Activated CD8-positive, alpha-beta T cell treated with anti-CD3 and anti-CD28 coated beads for 36 hours (primary cell): ENCODE results near the gene ITGB5. TPM values are rescaled to one million over a fixed set of nuclear protein-coding genes. Genes with fewer than 3 reads are reported as not detected.

Experiments used
- ATAC-seq: fragments of 200-7000 bp; cut with Tn5 transposase; one replicate; pipeline ENCODE4 v1.10.0; 2021; ENCODE audit warnings: mild to moderate bottlenecking, moderate library complexity
- CTCF ChIA-PET: fragments of 350-600 bp; sonication (Branson Sonifier 250); formaldehyde crosslinking; loops from one replicate; lab custom pipeline; 2021; ENCODE audit warnings: antibody characterized with exemption; lab: Charles Lee
- POLR2A ChIA-PET: fragments of 350-600 bp; sonication (Branson Sonifier 250); formaldehyde crosslinking; loops from one replicate; lab custom pipeline; 2021; ENCODE audit warnings: antibody characterized with exemption; lab: Charles Lee
- DNase-seq: peaks from one replicate; pipeline ENCODE4 v3.0.0-alpha.2; 2020
- H3K27ac Mint-ChIP-seq: one replicate; pipeline ENCODE4 v1.8.0; 2021; ENCODE audit warnings: mild to moderate bottlenecking, mixed read lengths
- H3K27me3 Mint-ChIP-seq: one replicate; pipeline ENCODE4 v1.8.0; 2021; ENCODE audit warnings: mixed read lengths
- H3K36me3 Mint-ChIP-seq: one replicate; pipeline ENCODE4 v1.8.0; 2021; ENCODE audit warnings: low read depth, mixed read lengths
- H3K4me1 Mint-ChIP-seq: one replicate; pipeline ENCODE4 v1.8.0; 2021; ENCODE audit warnings: low read depth, mixed read lengths
- H3K4me3 Mint-ChIP-seq: one replicate; pipeline ENCODE4 v1.8.0; 2021; ENCODE audit warnings: mild to moderate bottlenecking, moderate library complexity, mixed read lengths
- H3K9me3 Mint-ChIP-seq: one replicate; pipeline ENCODE4 v1.8.0; 2021; ENCODE audit warnings: mixed read lengths
- CTCF ChIP-seq: fragments of 200-600 bp; IDR thresholded peaks from one replicate; pipeline ENCODE4 v1.8.0; 2022; ENCODE audit warnings: antibody characterized with exemption, mild to moderate bottlenecking
- intact Hi-C: fragments of 100-400 bp; cut with micrococcal nuclease; formaldehyde crosslinking; loops from one replicate; pipeline ENCODE4 v1.10.0; 2022
- total RNA-seq, 2 experiments: library from RNA; stranded (reverse); gene quantifications; one replicate each; pipeline ENCODE4 v1.2.3, GENCODE V29; 2021

ITGB5 gene
- total RNA-seq, 2 experiments from 2014 or later = 0.41 to 1.1 TPM

GRCh38 chr3:124923833-124924232 is 36.7 kb upstream of the ITGB5 start:
- H3K36me3 Mint-ChIP-seq = no peaks in the 10 kb centered on the region
- H3K9me3 Mint-ChIP-seq = no peaks in the 10 kb centered on the region
- ATAC-seq = no peak
- no peak for DNase-seq
- CTCF ChIA-PET = interaction anchor here (1.5 to 2.0 kb wide), 3 partner anchors 12 to 163 kb away, joined by 5 to 6 read pairs (median 5); no protein-coding TSS in a partner anchor
- H3K27ac Mint-ChIP-seq = no peak overlapping the region
- H3K4me3 Mint-ChIP-seq = no peak overlapping the region
- TF ChIP-seq CTCF = no peak
- intact Hi-C loops = loop anchor here (10.0 kb wide), 1 partner anchor 281 kb away; no protein-coding TSS in a partner anchor
- H3K4me1 Mint-ChIP-seq = peaks cover 5% of the 10 kb centered on the region
- POLR2A ChIA-PET = no interaction called here
- H3K27me3 Mint-ChIP-seq = peaks cover 12% of the 10 kb centered on the region

- no peak for TF ChIP-seq CTCF
- Mint-ChIP-seq H3K4me3 (no peak overlapping the region), H3K27ac (no peak overlapping the region), H3K9me3 (no peaks in the 10 kb centered on the region), H3K36me3 (no peaks in the 10 kb centered on the region), H3K27me3 (peaks cover 10% of the 10 kb centered on the region), H3K4me1 (no peaks in the 10 kb centered on the region)
- ChIA-PET POLR2A (interaction anchor here (0.7 kb wide), 2 partner anchors 117 to 174 kb away, joined by 4 to 6 read pairs; no protein-coding TSS in a partner anchor), CTCF (interaction anchor here (2.1 kb wide), 1 partner anchor 19 kb away, joined by 8 read pairs; no protein-coding TSS in a partner anchor)
- intact Hi-C loops = loop anchor here (10.0 kb wide), 1 partner anchor 284 kb away; no protein-coding TSS in a partner anchor
- ATAC-seq (no peak), DNase-seq (no peak)
Measured at GRCh38 chr3:124920718-124921117, 33.6 kb upstream of the ITGB5 start.

GRCh38 chr3:124919756-124920155 is 32.6 kb upstream of the ITGB5 start:
- Mint-ChIP-seq H3K4me1 (no peaks in the 10 kb centered on the region), H3K36me3 (no peaks in the 10 kb centered on the region), H3K4me3 (no peak overlapping the region), H3K27ac (no peak overlapping the region), H3K9me3 (no peaks in the 10 kb centered on the region), H3K27me3 (peaks cover 13% of the 10 kb centered on the region)
- no peak for TF ChIP-seq CTCF
- ATAC-seq (no peak), DNase-seq (no peak)
- intact Hi-C loops = loop anchor here (10.0 kb wide), 1 partner anchor 285 kb away; no protein-coding TSS in a partner anchor
- ChIA-PET POLR2A (interaction anchor here (0.6 kb wide), 1 partner anchor 216 kb away, joined by 3 read pairs; no protein-coding TSS in a partner anchor), CTCF (interaction anchor here (0.5 to 2.1 kb wide), 2 partner anchors 18 to 479 kb away, joined by 3 to 8 read pairs; no protein-coding TSS in a partner anchor)

- Mint-ChIP-seq H3K27me3 (peaks cover 7% of the 10 kb centered on the region), H3K4me3 (no peak overlapping the region), H3K9me3 (no peaks in the 10 kb centered on the region), H3K27ac (no peak overlapping the region), H3K4me1 (no peaks in the 10 kb centered on the region), H3K36me3 (no peaks in the 10 kb centered on the region)
- intact Hi-C loops = no loop called here
- no peak for DNase-seq
- CTCF ChIA-PET = interaction anchor here (2.1 kb wide), 1 partner anchor 17 kb away, joined by 5 read pairs; no protein-coding TSS in a partner anchor
- POLR2A ChIA-PET = no interaction called here
- TF ChIP-seq CTCF = no peak
- no peak for ATAC-seq
Measured at GRCh38 chr3:124918524-124918923, 31.4 kb upstream of the ITGB5 start.

GRCh38 chr3:124916837-124917409 is 29.8 kb upstream of the ITGB5 start:
- H3K27me3 Mint-ChIP-seq = peaks cover 7% of the 10 kb centered on the region
- H3K27ac Mint-ChIP-seq = no peak overlapping the region
- DNase-seq (no peak), ATAC-seq (no peak)
- no peaks in the 10 kb centered on the region for H3K9me3 Mint-ChIP-seq
- ChIA-PET CTCF (interaction anchor here (0.8 to 2.1 kb wide), 2 partner anchors 10 to 16 kb away, joined by 3 to 5 read pairs; no protein-coding TSS in a partner anchor), POLR2A (no interaction called here)
- no peak overlapping the region for H3K4me3 Mint-ChIP-seq
- intact Hi-C loops = no loop called here
- H3K36me3 Mint-ChIP-seq = no peaks in the 10 kb centered on the region
- no peak for TF ChIP-seq CTCF
- H3K4me1 Mint-ChIP-seq = no peaks in the 10 kb centered on the region
